GM12872 (cell line): ENCODE data around the gene MET.

Experiments
- CTCF ChIP-seq: IDR thresholded peaks from 3 replicates; pipeline ENCODE4 v1.5.1; 2011; ENCODE audit warnings: low read depth, mild to moderate bottlenecking, low read length, moderate library complexity; ENCODE audit not compliant: insufficient read depth

MET gene

GRCh38 chr7:116797612-116798011, 125.6 kb downstream of the MET start:
- no peak for TF ChIP-seq CTCF

- no peak for TF ChIP-seq CTCF
These were observed 126.2 kb downstream of the MET start for GRCh38 chr7:116798232-116798631.

- no peak for TF ChIP-seq CTCF
These were observed 127.9 kb downstream of the MET start for GRCh38 chr7:116799916-116800315.

GRCh38 chr7:116800594-116800993, 128.6 kb downstream of the MET start:
- no peak for TF ChIP-seq CTCF

- no peak for TF ChIP-seq CTCF
These were observed 129.2 kb downstream of the MET start for GRCh38 chr7:116801092-116801710.

- TF ChIP-seq CTCF = no peak
These were observed 130.2 kb downstream of the MET start for GRCh38 chr7:116802144-116802745.

- TF ChIP-seq CTCF = peak; percentile 55; the same call in 2 of the 3 replicates
These were observed 130.8 kb downstream of the MET start for GRCh38 chr7:116802746-116803152.

- TF ChIP-seq CTCF = no peak
These were observed 132.5 kb downstream of the MET start for GRCh38 chr7:116804471-116804870.
